Hepatocyte (in vitro differentiated cells): ENCODE results near the gene SPAG6.

Source experiments
- EZH2 ChIP-seq: fragments of 200-600 bp; sonication (generic); IDR thresholded peaks from 2 replicates; pipeline ENCODE4 v1.6.1; 2016; ENCODE audit warnings: antibody characterized with exemption, mild to moderate bottlenecking, borderline replicate concordance
- EZH2phosphoT487 ChIP-seq: fragments of 200-600 bp; sonication (generic); IDR thresholded peaks from one replicate; pipeline ENCODE4 v1.6.1; 2018; ENCODE audit warnings: antibody characterized with exemption, mild to moderate bottlenecking, low read depth, moderate library complexity; ENCODE audit not compliant: unreplicated experiment, severe bottlenecking
- TF ChIP-seq, protein P1 (sequence below): fragments of 200-600 bp; sonication (generic); IDR thresholded peaks from 2 replicates; pipeline ENCODE4 v1.5.1; 2016; ENCODE audit warnings: antibody characterized with exemption, mild to moderate bottlenecking; ENCODE audit not compliant: poor library complexity

GRCh38 chr10:22346096-22346661, 883 bp downstream of the SPAG6 start:
- TF ChIP-seq, protein P1, sequence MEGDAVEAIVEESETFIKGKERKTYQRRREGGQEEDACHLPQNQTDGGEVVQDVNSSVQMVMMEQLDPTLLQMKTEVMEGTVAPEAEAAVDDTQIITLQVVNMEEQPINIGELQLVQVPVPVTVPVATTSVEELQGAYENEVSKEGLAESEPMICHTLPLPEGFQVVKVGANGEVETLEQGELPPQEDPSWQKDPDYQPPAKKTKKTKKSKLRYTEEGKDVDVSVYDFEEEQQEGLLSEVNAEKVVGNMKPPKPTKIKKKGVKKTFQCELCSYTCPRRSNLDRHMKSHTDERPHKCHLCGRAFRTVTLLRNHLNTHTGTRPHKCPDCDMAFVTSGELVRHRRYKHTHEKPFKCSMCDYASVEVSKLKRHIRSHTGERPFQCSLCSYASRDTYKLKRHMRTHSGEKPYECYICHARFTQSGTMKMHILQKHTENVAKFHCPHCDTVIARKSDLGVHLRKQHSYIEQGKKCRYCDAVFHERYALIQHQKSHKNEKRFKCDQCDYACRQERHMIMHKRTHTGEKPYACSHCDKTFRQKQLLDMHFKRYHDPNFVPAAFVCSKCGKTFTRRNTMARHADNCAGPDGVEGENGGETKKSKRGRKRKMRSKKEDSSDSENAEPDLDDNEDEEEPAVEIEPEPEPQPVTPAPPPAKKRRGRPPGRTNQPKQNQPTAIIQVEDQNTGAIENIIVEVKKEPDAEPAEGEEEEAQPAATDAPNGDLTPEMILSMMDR, result no peak
- TF ChIP-seq EZH2 (no peak), EZH2phosphoT487 (no peak)
